ENCODE measurements around the gene MBP.

Gene MBP

DNA sequence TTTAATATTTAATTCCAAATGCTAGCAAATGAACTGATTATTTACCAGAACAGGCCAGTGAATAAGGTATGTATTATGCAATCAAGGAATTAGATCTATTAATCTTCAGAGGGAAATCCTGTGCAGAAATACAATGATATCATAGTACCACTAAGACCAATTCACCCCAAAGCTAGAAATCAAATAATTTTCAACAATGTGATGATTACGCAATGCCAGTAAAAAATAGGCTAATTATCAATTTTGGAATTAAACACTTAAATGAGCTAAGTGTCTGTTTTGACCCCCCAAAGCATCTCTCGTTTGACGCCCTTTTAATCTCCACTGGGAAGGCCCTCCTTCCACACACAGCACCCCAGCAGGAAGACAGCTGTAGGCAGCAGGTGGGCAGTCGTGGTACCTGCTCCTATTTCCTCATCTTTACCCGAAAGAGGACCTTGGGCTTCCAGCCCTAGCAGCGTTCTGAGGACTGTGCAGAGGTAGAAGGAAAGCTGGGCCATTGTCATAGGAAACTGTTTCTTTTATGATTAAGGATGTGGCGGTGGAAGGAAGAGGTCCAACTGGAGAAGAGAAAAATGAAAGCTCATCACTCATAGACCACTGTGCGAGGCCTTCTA is 84.7 kb downstream of the MBP start:
- DNase-seq (ENCODE audit: low spot score) = no peak

DNA sequence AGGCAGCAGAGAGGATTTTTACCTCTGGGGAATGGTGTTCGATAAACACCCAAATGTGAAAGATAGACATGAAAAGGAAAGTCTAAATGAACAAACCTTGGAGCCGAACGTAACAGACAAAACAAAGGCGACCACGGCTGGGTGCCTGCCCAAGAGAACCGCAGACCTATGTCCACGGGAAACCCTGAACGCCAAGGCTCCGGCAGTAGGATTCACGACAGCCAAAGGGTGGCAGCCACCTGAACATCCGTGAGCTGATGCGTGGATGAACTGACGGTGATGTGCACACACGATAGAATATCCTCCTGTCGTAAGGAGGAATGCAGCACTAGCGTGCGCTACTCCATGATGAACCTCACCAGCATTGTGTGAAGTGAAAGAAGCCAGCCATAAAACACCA is 85.6 kb downstream of the MBP start:
- DNase-seq (ENCODE audit: low spot score) = no peak

DNA sequence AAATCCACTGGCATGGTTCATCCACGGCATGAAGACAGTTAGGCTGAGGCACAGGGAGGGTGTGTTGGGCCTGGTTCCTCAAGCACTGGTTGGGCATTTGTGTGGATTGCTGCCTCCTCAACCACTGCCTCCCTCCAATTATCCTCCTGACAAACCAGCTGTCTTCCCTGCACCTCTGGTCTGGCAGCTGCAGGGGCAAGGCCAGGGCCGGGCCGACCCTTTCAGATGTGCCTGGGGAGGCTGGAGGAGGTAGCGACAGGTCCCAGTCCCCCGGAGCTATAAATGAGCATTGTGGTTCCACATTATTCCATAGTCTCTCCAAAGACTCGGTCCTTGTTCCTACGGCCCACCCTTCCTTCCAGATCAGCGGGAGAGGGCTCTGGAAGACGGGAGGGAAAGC is 86.2 kb downstream of the MBP start:
- no peak for DNase-seq (ENCODE audit: low spot score)

DNA sequence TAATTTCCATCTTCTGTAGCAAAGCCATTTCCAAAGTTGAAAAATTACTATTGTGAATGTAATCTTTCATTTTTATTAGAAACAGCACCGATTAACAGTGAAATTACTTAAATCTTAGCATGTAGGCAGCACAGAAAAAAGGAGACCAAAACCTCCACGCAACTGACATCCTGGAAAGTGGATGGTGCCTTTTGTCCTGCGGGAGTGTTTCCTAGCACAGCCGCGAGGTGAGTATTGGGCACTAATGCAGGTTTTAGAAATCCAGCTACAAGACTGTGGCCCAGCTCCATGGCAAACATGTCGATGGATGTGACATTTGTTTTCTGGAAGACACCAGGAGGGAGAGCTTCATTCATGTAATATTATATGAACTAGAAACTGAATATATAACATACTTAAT is 86.9 kb downstream of the MBP start:
- no peak for DNase-seq (ENCODE audit: low spot score)

DNA sequence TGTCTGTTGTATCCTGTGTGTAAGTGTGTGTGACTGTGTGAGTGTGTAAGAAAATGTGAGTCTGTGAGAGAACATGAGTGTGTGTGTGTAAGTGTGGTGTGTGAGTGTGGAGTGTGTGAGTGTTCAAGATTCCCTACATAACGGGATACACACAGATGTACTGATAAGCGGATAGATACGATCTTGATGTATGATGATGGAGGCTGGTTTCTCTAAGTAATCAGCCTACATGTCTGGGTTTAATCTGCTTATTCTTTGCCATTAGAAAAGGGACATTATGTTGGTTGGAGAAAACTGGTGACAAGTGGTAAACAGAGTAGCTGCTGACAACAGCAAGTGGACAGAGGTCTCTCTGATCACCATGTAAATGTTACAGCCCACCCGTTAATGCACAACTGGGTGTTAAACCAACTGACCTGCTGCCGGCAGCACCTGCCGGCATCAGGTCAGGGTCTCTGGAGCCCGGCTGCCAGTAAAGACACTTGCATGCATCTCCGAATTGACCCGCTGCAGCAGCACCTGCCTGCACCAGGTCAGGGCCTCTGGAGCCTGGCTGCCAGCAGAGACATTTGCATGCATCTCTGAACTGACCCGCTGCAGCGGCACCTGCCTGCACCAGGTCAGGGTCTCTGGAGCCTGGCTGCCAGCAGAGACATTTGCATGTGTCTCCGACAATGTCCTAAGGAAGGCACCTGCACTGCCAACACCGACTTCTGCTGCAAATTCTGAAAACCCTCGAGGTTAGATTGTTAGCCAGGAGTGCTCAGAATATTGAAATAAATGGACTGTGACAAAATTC is 87.5 kb downstream of the MBP start:
- no peak for DNase-seq (ENCODE audit: low spot score)

DNA sequence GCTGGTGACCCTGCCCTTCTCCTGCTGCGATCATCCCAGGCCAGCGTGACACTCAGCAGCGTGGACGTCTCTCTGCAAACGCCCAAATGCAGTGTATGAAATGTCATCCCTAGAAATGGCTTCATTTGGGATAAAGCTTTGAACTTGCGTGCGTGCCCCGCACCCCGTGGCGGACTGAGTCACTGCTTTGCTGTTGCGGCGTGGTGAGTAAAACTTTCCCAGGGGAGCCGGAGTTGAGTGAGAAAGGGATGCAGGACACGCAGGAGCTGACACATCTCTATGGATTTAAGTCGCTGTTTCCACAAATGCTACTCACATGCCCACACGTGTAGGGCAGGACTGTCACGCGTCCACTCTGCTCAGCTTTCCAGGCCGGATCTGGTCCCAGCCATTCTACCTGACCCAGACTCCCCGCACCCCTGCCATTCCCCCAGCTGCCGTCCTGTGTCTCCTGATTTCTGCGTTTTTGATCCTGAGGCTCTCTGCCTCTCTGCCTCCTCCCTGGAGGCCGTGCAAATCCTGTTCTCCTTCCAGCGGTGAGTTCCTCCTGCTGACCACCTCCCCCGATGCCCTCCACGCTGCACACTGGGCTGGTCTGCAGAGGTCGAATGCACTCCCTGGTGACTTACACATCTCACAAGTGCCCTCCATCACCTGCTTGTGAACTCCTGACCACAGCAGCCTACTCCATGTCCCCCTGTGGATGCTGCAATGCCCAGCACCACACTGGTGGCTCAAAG is 88.9 kb downstream of the MBP start:
- DNase-seq (ENCODE audit: low spot score) = no peak

DNA sequence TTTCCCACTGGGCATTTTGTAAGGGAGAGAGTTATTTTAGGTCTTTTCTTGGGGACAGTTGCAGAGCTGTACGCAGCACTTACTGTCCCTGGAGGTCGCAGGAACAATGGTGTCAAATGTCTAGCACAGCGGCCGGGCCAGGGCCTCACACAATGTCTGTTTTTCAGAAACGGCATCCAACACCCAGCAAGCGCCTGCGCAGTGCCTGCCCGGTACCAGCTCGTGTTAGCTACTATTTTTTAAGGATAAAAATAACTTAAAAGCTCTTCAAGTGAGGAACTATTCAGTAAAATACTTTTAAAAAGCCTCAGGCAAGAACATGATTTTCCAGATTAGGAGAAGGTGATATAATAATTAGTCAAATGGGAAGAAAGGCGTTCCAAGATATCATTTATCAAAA is 90.0 kb downstream of the MBP start:
- DNase-seq (ENCODE audit: low spot score) = no peak

DNA sequence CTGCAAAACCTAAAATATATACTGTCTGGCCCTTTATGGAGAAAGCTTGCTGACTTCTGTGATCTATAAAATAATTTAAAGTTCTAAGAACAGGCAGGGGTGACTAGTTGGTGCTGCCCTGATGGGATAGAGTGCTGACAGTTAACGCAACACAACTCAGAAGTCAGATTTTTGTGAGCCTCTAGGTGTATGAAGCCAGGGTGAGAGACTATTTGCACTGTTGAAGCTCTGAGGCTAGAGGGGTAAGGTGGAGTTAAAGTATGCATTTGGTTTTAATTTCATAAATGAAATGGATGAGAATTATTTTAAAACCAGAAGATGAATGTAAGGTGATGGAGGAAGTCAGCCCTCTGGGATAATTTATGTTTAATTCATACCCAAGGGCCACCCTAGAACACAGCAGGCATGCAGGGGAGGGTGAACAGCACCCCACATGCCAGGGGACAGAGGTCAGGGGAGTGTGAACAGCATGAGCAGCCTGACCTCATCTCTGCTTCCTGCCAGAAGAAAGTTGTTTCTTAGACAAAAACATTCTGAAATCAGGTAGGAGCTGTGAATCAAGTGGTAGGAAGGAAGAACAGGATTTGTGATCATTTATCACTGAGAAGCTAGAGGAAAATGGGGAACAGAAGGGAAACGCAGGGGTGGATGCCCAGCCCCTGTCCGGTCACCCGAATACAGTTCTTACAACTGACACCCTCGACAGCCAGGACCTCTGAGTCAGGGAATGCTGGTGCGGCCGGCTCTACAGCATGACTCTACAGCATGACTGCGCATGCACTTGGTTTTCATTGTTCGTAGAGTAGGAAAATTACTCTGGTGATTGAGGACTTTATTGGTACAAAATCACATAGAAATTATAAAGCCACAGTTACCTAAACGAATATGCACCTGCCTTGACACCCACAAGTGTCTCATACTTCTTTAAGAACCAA is 93.1 kb downstream of the MBP start:
- DNase-seq (ENCODE audit: low spot score) = no peak

DNA sequence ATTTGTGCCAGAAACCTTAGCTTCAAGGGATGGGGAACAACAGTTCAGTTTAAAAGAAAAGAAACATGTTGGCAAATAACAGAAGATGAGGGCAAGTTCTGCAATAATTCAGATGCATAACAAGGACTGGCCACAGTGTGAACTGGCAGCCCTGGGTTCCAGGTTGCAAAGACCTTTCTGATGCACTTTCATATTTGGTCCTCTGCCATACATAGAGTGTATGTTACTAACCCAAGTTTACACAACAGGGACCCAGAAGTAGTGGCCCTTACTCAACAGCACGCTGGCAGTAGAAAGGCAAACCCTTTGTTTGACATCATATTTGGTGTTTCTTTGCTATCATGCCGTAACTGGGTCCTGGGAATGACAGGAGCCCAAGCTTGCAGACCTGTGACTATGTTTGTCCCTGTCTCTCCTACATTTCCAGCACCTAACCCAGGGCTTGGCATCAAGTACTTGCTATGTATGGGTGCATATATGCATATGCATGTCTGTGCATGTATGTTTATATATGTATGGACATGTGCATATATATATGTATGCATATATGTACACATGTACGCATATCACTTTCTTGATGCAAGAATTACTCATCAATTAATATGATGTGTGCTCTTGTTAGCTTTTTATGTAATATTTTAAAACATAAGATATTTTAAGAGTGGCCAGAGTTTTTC is 94.3 kb downstream of the MBP start:
- no peak for DNase-seq (ENCODE audit: low spot score)

DNA sequence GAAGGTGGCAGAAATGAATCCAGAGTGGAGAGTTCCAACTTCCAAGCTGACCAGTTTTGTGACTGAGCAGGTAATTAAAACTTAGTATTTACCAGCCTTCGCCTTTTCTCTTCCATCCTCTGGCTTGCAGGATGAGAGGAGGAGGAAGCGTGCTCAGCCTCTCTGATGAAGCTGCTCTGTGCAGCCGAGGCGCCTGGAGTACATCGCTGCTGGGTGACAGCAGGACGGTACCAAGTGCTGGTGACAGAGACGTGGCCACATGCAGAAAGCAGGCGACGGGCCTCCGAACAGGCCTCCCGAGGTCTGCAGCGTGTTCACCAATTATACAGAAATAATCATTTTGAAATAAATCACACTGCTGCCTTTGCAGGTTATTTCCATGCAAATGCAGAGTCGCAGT is 95.0 kb downstream of the MBP start:
- DNase-seq (ENCODE audit: low spot score) = no peak

DNA sequence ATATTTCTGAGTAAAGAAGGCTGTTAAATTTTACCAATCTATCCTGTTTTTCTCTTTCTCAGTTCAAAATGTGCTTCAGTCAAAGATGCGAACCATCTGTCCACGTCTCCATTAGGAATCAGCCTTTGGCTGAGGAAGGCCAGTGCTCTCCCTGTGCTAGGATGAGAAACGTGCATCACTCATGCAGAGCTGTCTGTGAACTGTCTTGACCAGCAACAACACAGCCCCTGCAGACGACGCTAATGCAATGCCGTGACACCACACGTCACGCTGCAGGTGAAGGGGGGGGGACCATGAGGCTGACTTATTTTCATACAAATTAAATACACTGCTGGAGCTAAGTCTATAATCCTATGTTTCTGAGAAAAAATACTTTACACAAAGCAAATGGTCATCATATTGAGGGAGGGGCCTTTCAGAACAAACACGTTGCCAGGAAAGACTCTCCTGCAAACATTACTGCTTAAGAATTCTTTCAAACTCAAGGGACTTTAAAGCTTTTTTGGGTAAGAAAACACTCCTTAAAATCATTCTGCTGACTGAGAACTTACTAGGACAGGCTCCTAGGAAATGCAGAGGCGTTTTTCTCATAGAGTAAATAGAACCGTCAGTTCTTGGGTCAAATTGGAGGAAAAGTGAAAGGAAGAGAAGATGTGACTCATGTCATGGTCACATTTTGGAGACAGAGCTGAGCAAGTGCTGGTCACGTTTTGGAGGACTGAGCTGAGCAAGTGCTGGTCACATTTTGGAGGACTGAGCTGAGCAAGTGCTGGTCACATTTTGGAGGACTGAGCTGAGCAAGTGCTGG is 97.0 kb downstream of the MBP start:
- no peak for DNase-seq (ENCODE audit: low spot score)

DNA sequence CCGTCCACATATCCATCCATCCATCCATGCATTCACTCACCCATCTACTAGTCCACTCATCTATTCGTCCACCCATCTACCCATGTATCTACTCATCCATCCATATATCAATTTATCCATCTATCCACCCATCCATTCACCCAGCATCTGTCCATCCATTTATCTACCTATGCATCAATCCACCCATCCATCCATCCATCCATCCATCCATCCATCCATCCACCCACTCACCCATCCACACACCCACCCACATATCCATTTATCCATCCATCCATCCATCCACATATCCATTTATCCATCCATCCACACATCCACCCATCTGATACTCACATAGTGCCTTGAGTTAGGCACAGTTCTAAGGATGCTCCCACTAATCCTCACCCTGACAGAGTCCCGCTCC is 99.0 kb downstream of the MBP start:
- no peak for DNase-seq (ENCODE audit: low spot score)

DNA sequence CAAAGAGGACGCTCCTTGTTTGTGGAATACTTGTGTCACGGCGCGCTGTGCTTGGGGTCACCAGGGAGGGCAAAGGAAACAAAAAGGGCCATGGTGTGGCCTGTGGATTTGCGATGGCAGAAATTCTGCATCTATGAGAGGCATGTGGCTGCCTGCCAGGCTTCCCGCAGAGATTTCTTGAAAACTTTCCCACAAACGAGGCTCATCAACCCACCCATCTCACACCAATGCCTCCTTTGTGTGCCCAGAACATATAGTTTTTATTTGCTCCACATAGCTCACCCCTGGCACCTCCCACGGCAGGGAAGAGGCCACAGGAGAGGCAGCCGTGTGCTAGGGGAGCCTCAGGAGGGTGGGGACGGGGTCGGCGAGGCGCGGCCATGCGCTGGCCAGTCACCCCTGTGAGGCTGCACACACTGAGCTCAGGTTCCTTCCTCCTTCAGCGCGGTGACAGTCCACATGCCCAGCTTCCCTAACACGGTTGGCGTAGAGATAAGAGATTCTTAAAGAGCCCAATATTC is 100.3 kb downstream of the MBP start:
- no peak for DNase-seq (ENCODE audit: low spot score)

DNA sequence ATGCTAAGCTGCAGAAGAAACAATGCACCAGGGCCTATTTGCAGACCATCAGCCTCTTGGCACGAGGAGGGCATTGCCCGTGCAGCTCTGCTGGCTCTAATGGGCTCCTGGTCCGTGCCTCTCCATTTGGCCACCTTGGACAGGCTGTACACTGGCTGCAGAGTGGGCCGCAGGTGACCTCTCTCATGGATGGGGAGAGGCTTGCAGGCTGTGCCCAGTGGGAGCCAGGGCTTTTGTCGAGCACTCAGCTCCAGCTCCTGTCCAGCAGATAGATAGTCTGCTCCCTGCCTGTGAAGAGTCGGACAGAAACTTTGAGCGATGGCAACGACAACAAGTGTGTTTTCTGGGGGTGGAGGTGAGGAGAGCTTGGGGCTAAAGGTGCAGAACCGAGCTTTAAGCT is 100.9 kb downstream of the MBP start:
- DNase-seq (ENCODE audit: low spot score) = no peak

DNA sequence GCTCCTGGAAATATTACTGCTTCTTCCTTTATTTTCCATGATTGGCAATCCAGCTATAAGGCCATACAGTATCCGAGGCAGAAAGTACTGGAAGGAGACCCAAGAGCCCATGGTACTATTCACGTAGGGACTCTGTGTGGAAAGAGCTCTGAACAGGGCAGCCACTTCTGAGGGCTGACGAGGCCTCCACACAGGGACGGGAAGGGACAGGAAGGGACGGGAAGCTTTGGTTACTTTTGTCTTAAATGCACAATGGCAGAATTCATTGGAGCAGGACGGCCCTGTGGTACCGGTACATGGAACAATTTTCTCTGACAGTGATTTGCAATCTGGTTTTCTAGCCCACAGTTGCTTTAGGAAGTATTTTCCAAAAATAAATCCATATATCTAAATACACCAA is 102.4 kb downstream of the MBP start:
- DNase-seq (ENCODE audit: low spot score) = no peak

DNA sequence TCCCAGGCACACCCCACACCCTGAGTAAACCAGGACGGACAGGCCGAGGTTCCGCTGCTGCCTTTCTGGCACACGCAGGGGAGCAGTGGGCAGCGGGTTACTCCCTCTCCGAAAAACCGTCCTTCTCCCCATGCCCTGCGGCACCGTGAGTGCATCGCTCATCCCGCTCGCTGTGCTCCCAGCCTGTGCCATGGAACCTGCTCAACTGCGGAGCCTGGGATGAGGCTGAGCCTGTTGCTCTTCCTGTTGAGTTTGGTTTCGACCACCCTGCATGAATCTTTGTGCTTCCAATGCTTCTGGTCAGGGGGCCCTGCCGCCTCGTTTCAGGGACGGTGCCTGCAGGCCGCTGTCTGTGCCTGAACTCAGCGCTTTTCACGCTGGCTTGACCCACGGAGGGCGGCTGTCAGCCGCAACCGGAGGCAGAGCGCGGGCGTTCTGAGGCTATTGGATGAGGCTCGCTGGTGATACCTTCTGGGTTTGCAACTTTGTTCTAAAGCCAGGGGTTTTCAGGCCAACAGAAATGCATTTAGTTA is 106.7 kb downstream of the MBP start:
- no peak for DNase-seq (ENCODE audit: low spot score)

DNA sequence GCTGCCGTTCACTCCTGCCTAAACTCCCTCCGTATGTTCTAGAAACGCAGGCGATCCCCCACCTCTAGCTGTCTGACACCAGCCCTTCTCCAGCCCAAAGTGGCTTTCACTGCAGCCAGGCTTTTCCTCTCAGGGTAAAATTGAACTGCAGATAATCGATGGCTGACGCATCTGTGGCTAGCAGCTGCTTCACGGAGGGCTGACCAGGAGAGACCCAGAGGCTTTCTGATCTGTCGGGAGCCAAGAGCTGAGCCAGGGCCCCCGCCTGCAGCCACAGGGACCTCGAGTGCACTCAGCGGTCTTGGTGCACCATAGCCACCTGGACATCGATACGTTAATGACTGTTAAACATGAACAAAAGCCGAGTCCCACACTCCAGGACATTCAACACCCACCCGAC is 107.5 kb downstream of the MBP start:
- DNase-seq (ENCODE audit: low spot score) = no peak

DNA sequence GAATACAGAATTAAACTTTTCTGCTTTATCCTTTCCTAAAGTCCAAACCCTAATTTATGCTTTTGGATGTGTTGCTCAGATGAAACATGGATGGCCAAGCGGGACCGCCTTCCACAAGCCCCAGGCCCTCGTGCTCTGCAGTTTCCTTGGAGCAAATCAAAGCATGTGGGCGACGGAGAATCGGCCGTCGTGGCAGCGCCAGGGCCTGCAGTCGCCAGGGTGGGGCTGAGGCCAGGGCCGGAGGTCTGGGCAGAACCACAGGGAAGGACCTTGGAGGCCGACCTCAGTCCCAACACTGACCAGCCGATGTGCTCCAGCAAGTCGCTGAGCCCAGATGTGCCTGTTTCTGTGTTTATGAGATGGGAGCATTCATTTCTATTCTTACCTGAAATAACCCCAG is 108.1 kb downstream of the MBP start:
- DNase-seq (ENCODE audit: low spot score) = no peak

DNA sequence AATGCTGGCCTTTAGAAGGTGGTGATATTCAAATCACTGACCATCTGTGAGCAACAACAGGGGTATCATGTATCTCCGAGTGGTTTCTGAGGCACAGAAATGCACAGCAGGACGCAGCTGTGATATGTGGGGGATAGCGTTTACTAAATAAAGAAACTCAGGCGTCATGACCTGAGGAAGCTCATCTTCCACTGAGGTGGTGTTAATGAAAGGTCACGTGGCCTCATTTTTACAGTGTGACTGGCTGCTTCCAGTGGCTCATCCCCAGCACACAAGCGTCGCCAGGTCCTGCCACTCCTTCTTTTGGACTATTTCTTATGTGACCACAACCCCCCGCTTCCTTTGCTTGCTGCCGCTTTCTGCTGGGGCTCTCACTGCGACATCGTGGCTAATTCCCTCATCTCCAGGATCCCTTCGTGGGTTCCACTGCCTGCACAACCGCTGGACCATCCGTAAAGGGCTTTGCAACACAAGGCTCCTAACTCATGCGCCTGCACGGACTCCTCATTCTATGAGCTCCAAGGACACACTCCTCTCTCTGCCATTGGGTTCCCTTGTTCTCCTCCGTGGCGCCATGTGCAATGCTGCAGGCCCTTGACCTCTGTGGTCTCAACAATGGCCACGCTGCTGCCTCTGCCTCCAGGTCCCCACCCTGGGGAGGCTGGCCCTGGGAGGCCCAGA is 109.3 kb downstream of the MBP start:
- no peak for DNase-seq (ENCODE audit: low spot score)

DNA sequence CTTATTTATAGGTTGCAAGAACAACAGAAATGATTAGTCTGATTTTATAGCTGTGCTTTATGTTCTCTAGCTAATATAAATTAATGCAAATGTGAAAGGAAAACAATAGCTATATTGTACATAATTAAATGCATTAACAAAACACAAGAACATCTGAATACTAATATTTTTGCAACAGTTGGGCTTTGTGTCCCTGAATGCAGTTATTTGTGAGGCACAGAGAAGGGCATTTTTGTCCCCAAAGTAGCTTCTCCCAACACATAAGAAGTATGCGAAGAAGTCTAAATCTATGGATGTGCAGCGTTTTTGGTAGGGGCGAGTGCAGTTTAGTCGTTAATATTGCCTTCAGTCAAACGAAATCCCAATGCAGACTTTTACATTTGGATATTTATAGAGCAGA is 110.0 kb downstream of the MBP start:
- DNase-seq (ENCODE audit: low spot score) = no peak
